ENCODE results near the gene ZNF544.

Gene ZNF544

GRCh38 chr19:58228585-58229254 lies at the start of gene ZNF544:
Gene ZNF544 (plus strand): TSS chr19:58228914. CDS start chr19:58244024, 15,110 bp downstream.
- peak; percentile 35 to 44 (median 42) for DNase-seq (ENCODE audit: low read depth in 3 of 3)

GRCh38 chr19:58181902-58182576 lies 46.7 kb upstream of the ZNF544 start:
- DNase-seq (ENCODE audit: low read depth in 3 of 3) = peak; percentile 26 to 45 (median 35)

GRCh38 chr19:58182577-58182988 lies 46.1 kb upstream of the ZNF544 start:
- DNase-seq (ENCODE audit: low read depth in 3 of 3) = peak in 2 of 3 donors; percentile 72 to 80

- DNase-seq (ENCODE audit: low read depth in 3 of 3) = peak; percentile 86 to 95 (median 87)
Observed at GRCh38 chr19:58182989-58183816, 45.5 kb upstream of the ZNF544 start, which contains the start of gene ZNF274. Gene ZNF274 (plus strand): TSS chr19:58183061. CDS start chr19:58183966, 905 bp downstream.

GRCh38 chr19:58183817-58184215 lies 44.9 kb upstream of the ZNF544 start:
- DNase-seq (ENCODE audit: low read depth in 3 of 3) = peak in 1 of 3 donors; percentile 2

- no peak for DNase-seq (ENCODE audit: low read depth in 3 of 3)
Observed at GRCh38 chr19:58196901-58197616, 31.7 kb upstream of the ZNF544 start.

GRCh38 chr19:58203814-58204475 lies 24.8 kb upstream of the ZNF544 start:
- DNase-seq (ENCODE audit: low read depth in 3 of 3) = no peak

- DNase-seq (ENCODE audit: low read depth in 3 of 3) = no peak
Observed at GRCh38 chr19:58204566-58204965, 24.1 kb upstream of the ZNF544 start.

- DNase-seq (ENCODE audit: low read depth in 3 of 3) = no peak
Observed at GRCh38 chr19:58209577-58209976, 19.1 kb upstream of the ZNF544 start.

GRCh38 chr19:58212336-58213074 lies 16.2 kb upstream of the ZNF544 start:
- DNase-seq (ENCODE audit: low read depth in 3 of 3) = no peak

- DNase-seq (ENCODE audit: low read depth in 3 of 3) = no peak
Observed at GRCh38 chr19:58213075-58213369, 15.7 kb upstream of the ZNF544 start.

GRCh38 chr19:58217069-58217481 lies 11.6 kb upstream of the ZNF544 start:
- no peak for DNase-seq (ENCODE audit: low read depth in 3 of 3)

GRCh38 chr19:58217607-58218391 lies 10.9 kb upstream of the ZNF544 start:
- DNase-seq (ENCODE audit: low read depth in 3 of 3) = no peak

GRCh38 chr19:58218899-58219298 lies 9.8 kb upstream of the ZNF544 start:
- DNase-seq (ENCODE audit: low read depth in 3 of 3) = peak in 2 of 3 donors; percentile 22 to 38

GRCh38 chr19:58227964-58228584 lies 640 bp upstream of the ZNF544 start:
- no peak for DNase-seq (ENCODE audit: low read depth in 3 of 3)

- DNase-seq (ENCODE audit: low read depth in 3 of 3) = peak in 2 of 3 donors; percentile 7 to 20
Observed at GRCh38 chr19:58229255-58229639, 533 bp downstream of the ZNF544 start.

- DNase-seq (ENCODE audit: low read depth in 3 of 3) = no peak
Observed at GRCh38 chr19:58237324-58237723, 8.6 kb downstream of the ZNF544 start.

GRCh38 chr19:58243351-58243750 lies 14.6 kb downstream of the ZNF544 start:
- DNase-seq (ENCODE audit: low read depth in 3 of 3) = no peak

- no peak for DNase-seq (ENCODE audit: low read depth in 3 of 3)
Observed at GRCh38 chr19:58248886-58249285, 20.2 kb downstream of the ZNF544 start.
